ENCODE data around the gene NANOS2. TPM values are rescaled to one million over a fixed set of nuclear protein-coding genes. Genes with fewer than 3 reads are reported as not detected.

The NANOS2 gene
- total and polyA plus RNA-seq, 2 donors from 2014 or later: not detected

DNA sequence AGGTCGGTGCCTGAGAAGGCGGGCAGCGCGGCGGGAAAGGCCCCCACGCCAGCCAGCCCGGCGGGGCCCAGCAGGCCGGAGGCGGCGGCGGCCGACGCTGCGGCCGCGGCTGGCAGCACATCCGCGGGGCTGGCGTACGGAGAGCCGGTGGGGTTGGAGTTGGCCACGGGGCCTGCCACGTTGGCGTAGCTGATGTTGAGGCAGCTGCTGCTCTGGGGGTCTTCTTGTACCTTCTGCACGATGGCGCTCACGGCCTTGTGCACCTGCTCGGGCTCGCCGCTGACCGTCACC is 25.9 kb upstream of the NANOS2 start:
- no peaks in the 10 kb centered on the region for H3K36me3 ChIP-seq (ENCODE audit: control insufficient read depth in 2 of 3, insufficient read depth in 3 of 3, low read length in 3 of 3)
- no peaks in the 10 kb centered on the region for H3K4me1 ChIP-seq (ENCODE audit: control insufficient read depth in 2 of 3, insufficient read depth in 2 of 3, low read depth in 1 of 3, low read length in 3 of 3)
- H3K4me3 ChIP-seq (ENCODE audit: low read length in 3 of 3): no peak overlapping the region
- FAIRE-seq: no peak
- TF ChIP-seq, protein P1, sequence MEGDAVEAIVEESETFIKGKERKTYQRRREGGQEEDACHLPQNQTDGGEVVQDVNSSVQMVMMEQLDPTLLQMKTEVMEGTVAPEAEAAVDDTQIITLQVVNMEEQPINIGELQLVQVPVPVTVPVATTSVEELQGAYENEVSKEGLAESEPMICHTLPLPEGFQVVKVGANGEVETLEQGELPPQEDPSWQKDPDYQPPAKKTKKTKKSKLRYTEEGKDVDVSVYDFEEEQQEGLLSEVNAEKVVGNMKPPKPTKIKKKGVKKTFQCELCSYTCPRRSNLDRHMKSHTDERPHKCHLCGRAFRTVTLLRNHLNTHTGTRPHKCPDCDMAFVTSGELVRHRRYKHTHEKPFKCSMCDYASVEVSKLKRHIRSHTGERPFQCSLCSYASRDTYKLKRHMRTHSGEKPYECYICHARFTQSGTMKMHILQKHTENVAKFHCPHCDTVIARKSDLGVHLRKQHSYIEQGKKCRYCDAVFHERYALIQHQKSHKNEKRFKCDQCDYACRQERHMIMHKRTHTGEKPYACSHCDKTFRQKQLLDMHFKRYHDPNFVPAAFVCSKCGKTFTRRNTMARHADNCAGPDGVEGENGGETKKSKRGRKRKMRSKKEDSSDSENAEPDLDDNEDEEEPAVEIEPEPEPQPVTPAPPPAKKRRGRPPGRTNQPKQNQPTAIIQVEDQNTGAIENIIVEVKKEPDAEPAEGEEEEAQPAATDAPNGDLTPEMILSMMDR (IDR thresholded peaks at IDR 0.05; ENCODE audit: borderline replicate concordance, extremely low read depth, insufficient read depth): no peak
- intact Hi-C loops (cut with DNase I): no loop called here
- no peak overlapping the region for H3K9ac ChIP-seq (ENCODE audit: low read length in 3 of 3)
- H3K27me3 ChIP-seq (ENCODE audit: control insufficient read depth, insufficient read depth, low read length): peaks cover 3% of the 10 kb centered on the region
- H3K27ac ChIP-seq (ENCODE audit: low read depth in 2 of 2, low read length in 2 of 2): no peak overlapping the region
- DNase-seq: no peak
- H3K9me3 ChIP-seq (ENCODE audit: control insufficient read depth in 2 of 3, insufficient read depth in 1 of 3, low read length in 3 of 3): no peaks in the 10 kb centered on the region

GRCh38 chr19:45939792-45940514 is 25.4 kb upstream of the NANOS2 start:
- no peaks in the 10 kb centered on the region for H3K36me3 ChIP-seq (ENCODE audit: control insufficient read depth in 2 of 3, insufficient read depth in 3 of 3, low read length in 3 of 3)
- H3K27me3 ChIP-seq (ENCODE audit: control insufficient read depth, insufficient read depth, low read length): peaks cover 3% of the 10 kb centered on the region
- no peak overlapping the region for H3K4me3 ChIP-seq (ENCODE audit: low read length in 3 of 3)
- H3K4me1 ChIP-seq (ENCODE audit: control insufficient read depth in 2 of 3, insufficient read depth in 2 of 3, low read depth in 1 of 3, low read length in 3 of 3): no peaks in the 10 kb centered on the region
- intact Hi-C loops (cut with DNase I): no loop called here
- no peaks in the 10 kb centered on the region for H3K9me3 ChIP-seq (ENCODE audit: control insufficient read depth in 2 of 3, insufficient read depth in 1 of 3, low read length in 3 of 3)
- H3K9ac ChIP-seq (ENCODE audit: low read length in 3 of 3): no peak overlapping the region
- TF ChIP-seq, protein P1 (IDR thresholded peaks at IDR 0.05; ENCODE audit: borderline replicate concordance, extremely low read depth, insufficient read depth): no peak
- DNase-seq: peak in 3 of 5 donors; percentile 18 to 29 (median 19)
- FAIRE-seq: no peak
- H3K27ac ChIP-seq (ENCODE audit: low read depth in 2 of 2, low read length in 2 of 2): no peak overlapping the region

DNA sequence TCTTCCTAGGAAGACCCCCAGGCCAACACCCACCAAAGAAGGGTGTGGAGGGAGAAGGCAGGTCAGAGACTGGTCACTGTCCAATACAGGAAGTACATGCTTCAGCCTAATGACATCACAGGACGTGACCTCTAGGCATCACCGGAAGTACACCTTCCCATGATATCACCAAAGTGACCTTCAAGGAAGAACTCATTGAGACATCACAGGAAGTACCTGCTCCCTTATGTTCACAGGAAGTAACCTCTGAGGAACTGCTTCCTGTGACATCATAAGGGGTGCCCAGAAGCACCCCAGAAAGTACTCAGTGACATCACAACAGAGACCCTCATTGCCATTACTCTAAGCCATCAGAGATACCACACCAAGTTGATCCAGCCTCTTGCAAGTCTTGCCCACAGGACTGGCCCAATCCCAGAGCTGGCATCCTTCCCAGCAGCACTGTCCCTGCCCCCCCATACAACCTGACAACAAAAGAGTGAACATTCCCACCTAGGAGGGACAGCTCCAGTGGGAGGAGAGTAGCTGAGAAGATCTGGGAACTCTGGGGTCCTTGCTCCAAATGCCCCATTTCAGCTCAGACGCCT is 24.2 kb upstream of the NANOS2 start:
- H3K27ac ChIP-seq (ENCODE audit: low read depth in 2 of 2, low read length in 2 of 2): no peak overlapping the region
- no peak for DNase-seq
- no peak overlapping the region for H3K4me3 ChIP-seq (ENCODE audit: low read length in 3 of 3)
- TF ChIP-seq, protein P1 (IDR thresholded peaks at IDR 0.05; ENCODE audit: borderline replicate concordance, extremely low read depth, insufficient read depth): no peak
- no peaks in the 10 kb centered on the region for H3K4me1 ChIP-seq (ENCODE audit: control insufficient read depth in 2 of 3, insufficient read depth in 2 of 3, low read depth in 1 of 3, low read length in 3 of 3)
- no peaks in the 10 kb centered on the region for H3K9me3 ChIP-seq (ENCODE audit: control insufficient read depth in 2 of 3, insufficient read depth in 1 of 3, low read length in 3 of 3)
- H3K9ac ChIP-seq (ENCODE audit: low read length in 3 of 3): no peak overlapping the region
- no peaks in the 10 kb centered on the region for H3K36me3 ChIP-seq (ENCODE audit: control insufficient read depth in 2 of 3, insufficient read depth in 3 of 3, low read length in 3 of 3)
- H3K27me3 ChIP-seq (ENCODE audit: control insufficient read depth, insufficient read depth, low read length): peaks cover 3% of the 10 kb centered on the region
- intact Hi-C loops (cut with DNase I): no loop called here
- FAIRE-seq: no peak
